ENCODE data around the gene CRYZL1. TPM values are rescaled to one million over a fixed set of nuclear protein-coding genes. Genes with fewer than 3 reads are reported as not detected.
"Not testable (repeated sequence)": the region's sequence is repeated elsewhere in the genome, so short reads cannot be mapped to it uniquely, and the experiment has no call there.

Gene CRYZL1
- total RNA-seq, 6 experiments from 2014 or later = 9.7 to 16.3 (median 13.2) TPM

GRCh38 chr21:33634254-33634653 is 7.3 kb downstream of the CRYZL1 start:
- H3K36me3 ChIP-seq = peaks cover 0 to 10% (median 0%) of the 10 kb centered on the region in 4 donors
- H3K4me3 ChIP-seq = no peak overlapping the region
- 45% methylated on average over 2 of the region's 2 CpGs for WGBS (ENCODE audit: insufficient coverage, low coverage, low lambda C conversion rate, missing lambda C conversion rate)
- peaks cover 0 to 12% (median 0%) of the 10 kb centered on the region in 4 donors for H3K4me1 ChIP-seq
- ATAC-seq (peak in 3 of 4 donors; percentile 62 to 80 (median 70)), DNase-seq (no peak)
- no peaks in the 10 kb centered on the region for H3K9me3 ChIP-seq
- TF ChIP-seq CTCF (IDR thresholded peaks at IDR 0.05) (no peak), POLR2A (IDR thresholded peaks at IDR 0.05) (no peak)
- H3K27me3 ChIP-seq = no peaks in the 10 kb centered on the region
- H3K27ac ChIP-seq = peak overlapping the region in 1 of 3 donors; percentile 44
- intact Hi-C loops (cut with DNase I) = no loop called here

DNA sequence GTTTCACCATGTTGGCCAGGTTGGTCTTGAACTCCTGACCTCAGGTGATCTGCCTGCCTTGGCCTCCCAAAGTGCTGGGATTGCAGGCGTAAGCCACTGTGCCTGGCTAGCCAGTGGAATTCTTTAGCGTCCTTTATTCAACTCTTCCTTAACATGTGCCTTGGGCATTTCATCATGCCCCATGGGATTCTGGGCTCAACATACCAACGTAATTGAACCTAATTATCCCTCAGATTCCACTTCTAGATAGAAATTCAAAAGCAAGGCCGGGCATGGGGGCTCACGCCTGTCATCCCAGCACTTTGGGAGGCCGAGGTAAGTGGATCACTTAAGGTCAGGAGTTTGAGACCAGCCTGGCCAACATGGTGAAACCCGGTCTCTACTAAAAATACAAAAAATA is 15.4 kb downstream of the CRYZL1 start:
- ATAC-seq; H3K27ac ChIP-seq; H3K9me3 ChIP-seq; DNase-seq; H3K27me3 ChIP-seq; H3K4me1 ChIP-seq; H3K4me3 ChIP-seq; intact Hi-C loops (cut with DNase I): not testable (repeated sequence)
- 95% methylated on average over 6 of the region's 7 CpGs for WGBS (ENCODE audit: insufficient coverage, low coverage, low lambda C conversion rate, missing lambda C conversion rate)
- H3K36me3 ChIP-seq = peaks cover 0 to 29% (median 4%) of the 10 kb centered on the region in 4 donors

- Histone ChIP-seq H3K9me3 (no peaks in the 10 kb centered on the region), H3K27me3 (no peaks in the 10 kb centered on the region), H3K36me3 (peaks cover 0 to 27% (median 4%) of the 10 kb centered on the region in 4 donors), H3K4me1 (no peaks in the 10 kb centered on the region), H3K27ac (no peak overlapping the region), H3K4me3 (no peak overlapping the region)
- DNase-seq (no peak), ATAC-seq (no peak)
- intact Hi-C loops (cut with DNase I) = no loop called here
- no peak for TF ChIP-seq CTCF (IDR thresholded peaks at IDR 0.05)
- TF ChIP-seq POLR2A (IDR thresholded peaks at IDR 0.05) = no peak
These were observed 19.3 kb downstream of the CRYZL1 start for GRCh38 chr21:33622253-33622652.

GRCh38 chr21:33619726-33620125 is 21.8 kb downstream of the CRYZL1 start:
- no peak overlapping the region for H3K27ac ChIP-seq
- WGBS (ENCODE audit: insufficient coverage, low coverage, low lambda C conversion rate, missing lambda C conversion rate) = 81% methylated on average over 4 of the region's 4 CpGs
- intact Hi-C loops (cut with DNase I) = no loop called here
- no peaks in the 10 kb centered on the region for H3K27me3 ChIP-seq
- DNase-seq = no peak
- no peak overlapping the region for H3K4me3 ChIP-seq
- H3K9me3 ChIP-seq = no peaks in the 10 kb centered on the region
- peaks cover 0 to 27% (median 4%) of the 10 kb centered on the region in 4 donors for H3K36me3 ChIP-seq
- ATAC-seq = no peak
- TF ChIP-seq POLR2A (IDR thresholded peaks at IDR 0.05) (no peak), CTCF (IDR thresholded peaks at IDR 0.05) (no peak)
- H3K4me1 ChIP-seq = no peaks in the 10 kb centered on the region

- peaks cover 0 to 28% (median under 1%) of the 10 kb centered on the region in 4 donors for H3K36me3 ChIP-seq
- no peaks in the 10 kb centered on the region for H3K4me1 ChIP-seq
- 100% methylated on average over 1 of the region's 2 CpGs for WGBS (ENCODE audit: insufficient coverage, low coverage, low lambda C conversion rate, missing lambda C conversion rate)
- H3K27ac ChIP-seq = no peak overlapping the region
- H3K9me3 ChIP-seq = no peaks in the 10 kb centered on the region
- ATAC-seq (no peak), DNase-seq (no peak)
- intact Hi-C loops (cut with DNase I) = no loop called here
- no peak for TF ChIP-seq CTCF (IDR thresholded peaks at IDR 0.05)
- TF ChIP-seq POLR2A (IDR thresholded peaks at IDR 0.05) = no peak
- no peaks in the 10 kb centered on the region for H3K27me3 ChIP-seq
- H3K4me3 ChIP-seq = no peak overlapping the region
These were observed 23.1 kb downstream of the CRYZL1 start for GRCh38 chr21:33618407-33618806.

DNA sequence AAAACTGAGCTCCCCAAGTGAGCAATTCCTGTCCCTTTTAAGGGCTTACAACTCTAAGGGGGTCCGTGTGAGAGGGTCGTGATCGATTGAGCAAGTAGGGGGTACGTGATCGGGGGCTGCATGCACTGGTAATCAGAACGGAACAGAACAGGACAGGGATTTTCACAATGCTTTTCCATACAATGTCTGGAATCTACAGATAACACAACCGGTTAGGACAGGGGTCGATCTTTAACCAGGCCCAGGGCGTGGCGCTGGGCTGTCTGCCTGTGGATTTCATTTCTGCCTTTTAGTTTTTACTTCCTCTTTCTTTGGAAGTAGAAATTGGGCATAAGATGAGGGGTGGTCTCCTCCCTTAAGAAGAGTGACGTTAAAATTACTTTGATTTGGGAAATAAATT is 24.0 kb downstream of the CRYZL1 start:
- intact Hi-C loops (cut with DNase I); DNase-seq; H3K27ac ChIP-seq; ATAC-seq; H3K4me3 ChIP-seq; H3K9me3 ChIP-seq; H3K27me3 ChIP-seq; H3K4me1 ChIP-seq: not testable (repeated sequence)
- 80% methylated on average over 11 of the region's 11 CpGs for WGBS (ENCODE audit: insufficient coverage, low coverage, low lambda C conversion rate, missing lambda C conversion rate)
- peaks cover 0 to 29% (median 8%) of the 10 kb centered on the region in 4 donors for H3K36me3 ChIP-seq
